Measurements from ENCODE around the gene CTTNBP2. TPM values are rescaled to one million over a fixed set of nuclear protein-coding genes. Genes with fewer than 3 reads are reported as not detected.

CTTNBP2 gene
- total and polyA plus RNA-seq, 2 donors (not counting 1 experiment from before 2014, with no cell fraction given) = 0.04 to 0.27 TPM

GRCh38 chr7:117807676-117808075, 65.6 kb downstream of the CTTNBP2 start:
- no peaks in the 10 kb centered on the region for H3K27me3 ChIP-seq (replicated peaks in 1 of 4; ENCODE audit: control extremely low read depth in 1 of 4, control insufficient read depth in 3 of 4, insufficient read depth in 4 of 4, low read length in 3 of 4)
- H3K4me3 ChIP-seq (ENCODE audit: control extremely low read depth in 1 of 5, extremely low read depth in 1 of 5, insufficient read depth in 1 of 5, low read depth in 2 of 5, low read length in 4 of 5) = no peak overlapping the region
- ChIA-PET CTCF (no interaction called here), POLR2A (no interaction called here)
- intact Hi-C loops (cut with micrococcal nuclease) = no loop called here
- no peaks in the 10 kb centered on the region for H3K4me1 Mint-ChIP-seq
- 80% methylated on average over 2 of the region's 3 CpGs for WGBS (ENCODE audit: insufficient coverage)
- no peaks in the 10 kb centered on the region for H3K9me3 Mint-ChIP-seq (ENCODE audit: insufficient read depth)
- no peak for ATAC-seq (ENCODE audit: low read depth)
- H3K27ac Mint-ChIP-seq = no peak overlapping the region
- no peak overlapping the region for H2AFZ ChIP-seq (ENCODE audit: insufficient read depth, low read depth, low read length, poor library complexity, severe bottlenecking)
- H3K4me3 Mint-ChIP-seq = no peak overlapping the region
- H3K27me3 Mint-ChIP-seq = peaks cover 3% of the 10 kb centered on the region
- H3K36me3 ChIP-seq (replicated peaks in 1 of 2; ENCODE audit: control extremely low read depth in 1 of 2, control insufficient read depth in 1 of 2, extremely low read depth in 1 of 2, insufficient read depth in 2 of 2, low read length in 1 of 2) = no peaks in the 10 kb centered on the region
- no peaks in the 10 kb centered on the region for H4K20me1 ChIP-seq (ENCODE audit: control insufficient read depth, insufficient read depth, low read length, poor library complexity, severe bottlenecking)
- no peaks in the 10 kb centered on the region for H3K9me3 ChIP-seq (ENCODE audit: control extremely low read depth in 1 of 3, control insufficient read depth in 2 of 3, insufficient read depth in 1 of 3, low read length in 2 of 3)
- no peak overlapping the region for H3K9ac ChIP-seq (ENCODE audit: low read length)
- no peaks in the 10 kb centered on the region for H3K79me2 ChIP-seq (ENCODE audit: control insufficient read depth, insufficient read depth, low read length)
- no peak overlapping the region for H3K27ac ChIP-seq (ENCODE audit: low read length in 2 of 2)
- no peak for TF ChIP-seq CTCF (IDR thresholded peaks at IDR 0.05)
- TF ChIP-seq EZH2 (IDR thresholded peaks at IDR 0.05; ENCODE audit: borderline replicate concordance, insufficient read depth, low read depth, low read length, poor library complexity, severe bottlenecking) = no peak
- no peak overlapping the region for H3K4me2 ChIP-seq (replicated peaks; ENCODE audit: low read depth, low read length, poor library complexity, severe bottlenecking)
- no peak for DNase-seq
- no peaks in the 10 kb centered on the region for H3K4me1 ChIP-seq (ENCODE audit: control insufficient read depth in 2 of 2, insufficient read depth in 2 of 2, low read length in 2 of 2)

- ATAC-seq (ENCODE audit: low read depth) (no peak), DNase-seq (no peak)
- H3K9me3 ChIP-seq (ENCODE audit: control extremely low read depth in 1 of 3, control insufficient read depth in 2 of 3, insufficient read depth in 1 of 3, low read length in 2 of 3) = no peaks in the 10 kb centered on the region
- 90% methylated on average over 4 of the region's 5 CpGs for WGBS (ENCODE audit: insufficient coverage)
- Mint-ChIP-seq H3K4me3 (no peak overlapping the region), H3K9me3 (ENCODE audit: insufficient read depth) (no peaks in the 10 kb centered on the region), H3K4me1 (no peaks in the 10 kb centered on the region), H3K27ac (no peak overlapping the region), H3K27me3 (peaks cover 3% of the 10 kb centered on the region)
- H3K4me3 ChIP-seq (ENCODE audit: control extremely low read depth in 1 of 5, extremely low read depth in 1 of 5, insufficient read depth in 1 of 5, low read depth in 2 of 5, low read length in 4 of 5) = no peak overlapping the region
- CTCF ChIA-PET = no interaction called here
- no peak overlapping the region for H2AFZ ChIP-seq (ENCODE audit: insufficient read depth, low read depth, low read length, poor library complexity, severe bottlenecking)
- H3K27me3 ChIP-seq (replicated peaks in 1 of 4; ENCODE audit: control extremely low read depth in 1 of 4, control insufficient read depth in 3 of 4, insufficient read depth in 4 of 4, low read length in 3 of 4) = no peaks in the 10 kb centered on the region
- POLR2A ChIA-PET = no interaction called here
- no peaks in the 10 kb centered on the region for H4K20me1 ChIP-seq (ENCODE audit: control insufficient read depth, insufficient read depth, low read length, poor library complexity, severe bottlenecking)
- H3K9ac ChIP-seq (ENCODE audit: low read length) = no peak overlapping the region
- no peaks in the 10 kb centered on the region for H3K4me1 ChIP-seq (ENCODE audit: control insufficient read depth in 2 of 2, insufficient read depth in 2 of 2, low read length in 2 of 2)
- no peaks in the 10 kb centered on the region for H3K79me2 ChIP-seq (ENCODE audit: control insufficient read depth, insufficient read depth, low read length)
- H3K4me2 ChIP-seq (replicated peaks; ENCODE audit: low read depth, low read length, poor library complexity, severe bottlenecking) = no peak overlapping the region
- TF ChIP-seq EZH2 (IDR thresholded peaks at IDR 0.05; ENCODE audit: borderline replicate concordance, insufficient read depth, low read depth, low read length, poor library complexity, severe bottlenecking) (no peak), CTCF (IDR thresholded peaks at IDR 0.05) (no peak)
- intact Hi-C loops (cut with micrococcal nuclease) = no loop called here
- H3K36me3 ChIP-seq (replicated peaks in 1 of 2; ENCODE audit: control extremely low read depth in 1 of 2, control insufficient read depth in 1 of 2, extremely low read depth in 1 of 2, insufficient read depth in 2 of 2, low read length in 1 of 2) = no peaks in the 10 kb centered on the region
- H3K27ac ChIP-seq (ENCODE audit: low read length in 2 of 2) = no peak overlapping the region
Measured at GRCh38 chr7:117806011-117806410, 67.2 kb downstream of the CTTNBP2 start.
